Ishikawa (cell line): ENCODE data around the gene ABRACL.

Source experiments
- CEBPB ChIP-seq: IDR thresholded peaks from 2 replicates; pipeline ENCODE4 v1.6.1; 2012
- CREB1 ChIP-seq: IDR thresholded peaks from 2 replicates; pipeline ENCODE4 v1.6.1; 2012; ENCODE audit warnings: low read depth
- EGR1 ChIP-seq: IDR thresholded peaks from 2 replicates; pipeline ENCODE4 v1.6.1; 2012
- EP300 ChIP-seq: IDR thresholded peaks from 2 replicates; pipeline ENCODE4 v1.6.1; 2012; ENCODE audit warnings: borderline replicate concordance
- FOXM1 ChIP-seq: IDR thresholded peaks from 2 replicates; pipeline ENCODE4 v1.6.1; 2012; ENCODE audit warnings: low read depth, borderline replicate concordance
- MAX ChIP-seq: IDR thresholded peaks from 2 replicates; pipeline ENCODE4 v1.6.1; 2012
- NFIC ChIP-seq: IDR thresholded peaks from 2 replicates; pipeline ENCODE4 v1.6.1; 2012
- RAD21 ChIP-seq: IDR thresholded peaks from 2 replicates; pipeline ENCODE4 v1.6.1; 2012; ENCODE audit warnings: low read depth
- REST ChIP-seq: IDR thresholded peaks from 2 replicates; pipeline ENCODE4 v1.6.1; 2012; ENCODE audit warnings: low read depth, mild to moderate bottlenecking
- TAF1 ChIP-seq: IDR thresholded peaks from 2 replicates; pipeline ENCODE4 v1.6.1; 2012; ENCODE audit warnings: low read depth, mild to moderate bottlenecking
- TCF12 ChIP-seq: IDR thresholded peaks from 2 replicates; pipeline ENCODE4 v1.6.1; 2012; ENCODE audit warnings: low read depth
- TEAD4 ChIP-seq: IDR thresholded peaks from 2 replicates; pipeline ENCODE4 v1.6.1; 2012
- USF1 ChIP-seq: IDR thresholded peaks from 2 replicates; pipeline ENCODE4 v1.6.1; 2012
- YY1 ChIP-seq: IDR thresholded peaks from 2 replicates; pipeline ENCODE4 v1.6.1; 2012; ENCODE audit warnings: low read depth
- ZBTB7A ChIP-seq: IDR thresholded peaks from 2 replicates; pipeline ENCODE4 v1.6.1; 2012; ENCODE audit warnings: low read depth

ABRACL gene

GRCh38 chr6:139054001-139054400 is 25.5 kb downstream of the ABRACL start:
- TF ChIP-seq EP300 (no peak), YY1 (no peak), MAX (no peak), ZBTB7A (no peak), RAD21 (no peak)

GRCh38 chr6:139055709-139056108 is 27.2 kb downstream of the ABRACL start:
- no peak for TF ChIP-seq FOXM1
- no peak for TF ChIP-seq TCF12
- TF ChIP-seq RAD21: no peak
- no peak for TF ChIP-seq MAX
- no peak for TF ChIP-seq TEAD4
- no peak for TF ChIP-seq USF1
- TF ChIP-seq YY1: no peak
- TF ChIP-seq CEBPB: no peak
- TF ChIP-seq EGR1: no peak
- no peak for TF ChIP-seq TAF1
- no peak for TF ChIP-seq CREB1
- TF ChIP-seq REST: no peak

GRCh38 chr6:139058029-139058428 is 29.5 kb downstream of the ABRACL start:
- TF ChIP-seq EGR1 (no peak), YY1 (no peak), RAD21 (no peak), TEAD4 (no peak), ZBTB7A (no peak), REST (no peak)

- TF ChIP-seq EGR1 (no peak), CEBPB (no peak), YY1 (no peak), FOXM1 (no peak), RAD21 (no peak), MAX (no peak), CREB1 (no peak), TAF1 (no peak)
These were observed 31.8 kb downstream of the ABRACL start for GRCh38 chr6:139060332-139060731.

- TF ChIP-seq TAF1 (no peak), NFIC (no peak), EP300 (no peak), TCF12 (no peak), EGR1 (no peak), RAD21 (no peak), MAX (no peak)
These were observed 34.5 kb downstream of the ABRACL start for GRCh38 chr6:139062932-139063646.

GRCh38 chr6:139064981-139065665 is 36.6 kb downstream of the ABRACL start:
- TF ChIP-seq MAX (no peak), USF1 (no peak), NFIC (no peak), TEAD4 (no peak), YY1 (no peak), EGR1 (no peak)
